Activated CD8-positive, alpha-beta memory T cell treated with anti-CD3 and anti-CD28 coated beads for 1 hour (primary cell): Measurements from ENCODE around the gene PRLH.

Experiments used
- DNase-seq, 2 donors: peaks; one replicate each; pipeline ENCODE4 v3.0.0-alpha.2; 2020; ENCODE audit warnings: low read depth in 1 of 2; ENCODE audit errors: extremely low read depth in 1 of 2

PRLH gene

GRCh38 chr2:237538901-237539300, 27.5 kb upstream of the PRLH start:
- DNase-seq = no peak

GRCh38 chr2:237539681-237540080, 26.7 kb upstream of the PRLH start:
- no peak for DNase-seq

GRCh38 chr2:237540223-237540775, 26.1 kb upstream of the PRLH start:
- DNase-seq = no peak

- DNase-seq = no peak
These were observed 25.6 kb upstream of the PRLH start for GRCh38 chr2:237540823-237541222.

- DNase-seq = no peak
These were observed 25.1 kb upstream of the PRLH start for GRCh38 chr2:237541243-237541642.

- no peak for DNase-seq
These were observed 24.2 kb upstream of the PRLH start for GRCh38 chr2:237542001-237542704.

- DNase-seq = no peak
These were observed 20.1 kb upstream of the PRLH start for GRCh38 chr2:237546040-237546875.

- DNase-seq = no peak
These were observed 19.4 kb upstream of the PRLH start for GRCh38 chr2:237546876-237547395.

- no peak for DNase-seq
These were observed 18.4 kb upstream of the PRLH start for GRCh38 chr2:237547841-237548416.

- no peak for DNase-seq
These were observed 17.2 kb upstream of the PRLH start for GRCh38 chr2:237549216-237549615.

- DNase-seq = no peak
These were observed 16.5 kb upstream of the PRLH start for GRCh38 chr2:237549643-237550415.

- DNase-seq = no peak
These were observed 15.3 kb upstream of the PRLH start for GRCh38 chr2:237551071-237551574.

GRCh38 chr2:237552908-237553307, 13.5 kb upstream of the PRLH start:
- no peak for DNase-seq

GRCh38 chr2:237553948-237554347, 12.4 kb upstream of the PRLH start:
- no peak for DNase-seq

- DNase-seq = no peak
These were observed 10.8 kb upstream of the PRLH start for GRCh38 chr2:237555560-237555959.

GRCh38 chr2:237556773-237557632, 9.4 kb upstream of the PRLH start:
- no peak for DNase-seq

- no peak for DNase-seq
These were observed 8.8 kb upstream of the PRLH start for GRCh38 chr2:237557633-237558015.

GRCh38 chr2:237558961-237559641, 7.3 kb upstream of the PRLH start:
- no peak for DNase-seq

GRCh38 chr2:237561221-237561620, 5.2 kb upstream of the PRLH start:
- DNase-seq = no peak
